WTC11 (cell line): ENCODE data around the gene ZNF350. TPM values are rescaled to one million over a fixed set of nuclear protein-coding genes. Genes with fewer than 3 reads are reported as not detected.

Experiments
- ATAC-seq: fragments of 200-7000 bp; cut with Tn5 transposase; 2 replicates; pipeline ENCODE4 v1.10.0; 2021; ENCODE audit warnings: mild to moderate bottlenecking, moderate library complexity
- CTCF ChIA-PET: fragments of 300-600 bp; sonication (Branson Sonifier 250); formaldehyde crosslinking; loops from one replicate; lab custom pipeline; 2021; ENCODE audit warnings: antibody characterized with exemption; lab: Charles Lee
- POLR2A ChIA-PET: fragments of 350-600 bp; sonication (Branson Sonifier 250); formaldehyde crosslinking; loops from one replicate; lab custom pipeline; 2021; ENCODE audit warnings: antibody characterized with exemption; lab: Charles Lee
- DNase-seq: peaks from one replicate; pipeline ENCODE4 v3.0.0; 2021; ENCODE audit warnings: low spot score
- H3K27ac Mint-ChIP-seq: 2 replicates; pipeline ENCODE4 v1.8.0; 2021; ENCODE audit warnings: mixed read lengths
- H3K27me3 Mint-ChIP-seq: 2 replicates; pipeline ENCODE4 v1.8.0; 2021; ENCODE audit warnings: low read depth, mild to moderate bottlenecking, moderate library complexity, mixed read lengths
- H3K36me3 Mint-ChIP-seq: 2 replicates; pipeline ENCODE4 v1.8.0; 2021; ENCODE audit warnings: mixed read lengths
- H3K4me1 Mint-ChIP-seq: 2 replicates; pipeline ENCODE4 v1.8.0; 2022; ENCODE audit warnings: mixed read lengths
- H3K4me3 Mint-ChIP-seq: 2 replicates; pipeline ENCODE4 v1.8.0; 2021; ENCODE audit warnings: mild to moderate bottlenecking, moderate library complexity, mixed read lengths
- H3K9me3 Mint-ChIP-seq: 2 replicates; pipeline ENCODE4 v1.8.0; 2021; ENCODE audit warnings: mixed read lengths
- EMX1 ChIP-seq: fragments of 250-450 bp; sonication (Bioruptor Pico); IDR thresholded peaks from 2 replicates; pipeline ENCODE4 v1.8.0; 2021; ENCODE audit warnings: mild to moderate bottlenecking
- ETV6 ChIP-seq: sonication (generic); formaldehyde crosslinking; IDR thresholded peaks from 2 replicates; pipeline ENCODE4 v1.8.1; 2022; ENCODE audit warnings: mild to moderate bottlenecking, missing genetic modification reagents
- JAZF1 ChIP-seq: fragments of 250-450 bp; sonication (Bioruptor Pico); IDR thresholded peaks from 2 replicates; pipeline ENCODE4 v1.9.0; 2021; ENCODE audit warnings: moderate library complexity, mild to moderate bottlenecking, inconsistent platforms
- NR1H2 ChIP-seq: sonication (generic); formaldehyde crosslinking; IDR thresholded peaks from 2 replicates; pipeline ENCODE4 v1.9.0; 2021; ENCODE audit warnings: mild to moderate bottlenecking, moderate library complexity, missing genetic modification reagents
- SMAD3 ChIP-seq: sonication (generic); formaldehyde crosslinking; IDR thresholded peaks from 2 replicates; pipeline ENCODE4 v1.8.0; 2022; ENCODE audit warnings: missing genetic modification reagents, mild to moderate bottlenecking, borderline replicate concordance
- SMAD4 ChIP-seq: sonication (generic); formaldehyde crosslinking; IDR thresholded peaks from 2 replicates; pipeline ENCODE4 v1.8.0; 2022; ENCODE audit warnings: mild to moderate bottlenecking, missing genetic modification reagents
- SP1 ChIP-seq: sonication (generic); formaldehyde crosslinking; conservative IDR thresholded peaks from 2 replicates; pipeline ENCODE4 v1.8.1; 2022; ENCODE audit warnings: missing genetic modification reagents
- ZNF219 ChIP-seq: sonication (generic); formaldehyde crosslinking; IDR thresholded peaks from 2 replicates; pipeline ENCODE4 v1.8.0; 2023; ENCODE audit warnings: missing genetic modification reagents, mild to moderate bottlenecking, borderline replicate concordance
- total RNA-seq: library from RNA; stranded (reverse); gene quantifications from 3 replicates; pipeline ENCODE4 v1.2.3, GENCODE V29; 2021
- TF ChIP-seq, protein P1 (sequence below): sonication (generic); formaldehyde crosslinking; IDR thresholded peaks from 2 replicates; pipeline ENCODE4 v1.8.0; 2023; ENCODE audit warnings: mild to moderate bottlenecking, missing genetic modification reagents
- TF ChIP-seq, protein P2 (sequence below): sonication (generic); formaldehyde crosslinking; IDR thresholded peaks from 2 replicates; pipeline ENCODE4 v1.8.0; 2022; ENCODE audit warnings: missing genetic modification reagents
- TF ChIP-seq, protein P3 (sequence below): sonication (generic); formaldehyde crosslinking; IDR thresholded peaks from 2 replicates; pipeline ENCODE4 v1.8.1; 2023; ENCODE audit warnings: mild to moderate bottlenecking, missing genetic modification reagents
- TF ChIP-seq, protein P4 (sequence below): sonication (generic); formaldehyde crosslinking; IDR thresholded peaks from 2 replicates; pipeline ENCODE4 v1.8.1; 2023; ENCODE audit warnings: mild to moderate bottlenecking, missing genetic modification reagents, moderate library complexity
- TF ChIP-seq, protein P5 (sequence below): sonication (generic); formaldehyde crosslinking; IDR thresholded peaks from 2 replicates; pipeline ENCODE4 v1.8.0; 2022; ENCODE audit warnings: mild to moderate bottlenecking, missing genetic modification reagents
- TF ChIP-seq, protein P6 (sequence below): fragments of 250-450 bp; sonication (Bioruptor Pico); IDR thresholded peaks from 2 replicates; pipeline ENCODE4 v2.1.2; 2022; ENCODE audit warnings: mild to moderate bottlenecking, moderate library complexity

ZNF350 gene
- total RNA-seq, 1 experiment from 2014 or later = 8.1 TPM

DNA sequence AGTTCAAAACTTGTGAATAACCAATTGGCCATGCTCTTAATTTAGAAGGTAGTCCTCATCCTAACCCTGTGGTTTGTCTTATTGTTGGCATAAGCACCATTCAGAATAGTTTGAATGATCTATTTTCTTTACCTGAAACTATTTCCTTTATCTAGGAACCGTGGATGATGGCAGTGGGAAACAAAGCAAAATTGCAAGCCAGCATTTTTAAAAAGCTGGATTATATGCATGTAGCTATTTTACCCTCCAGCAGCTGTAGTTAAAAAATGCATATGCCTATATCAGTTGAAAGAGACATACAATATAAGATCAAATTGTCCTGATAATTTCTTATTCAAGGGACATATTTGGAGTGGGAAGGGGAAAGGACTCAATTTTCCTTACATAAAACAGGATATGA is 40.0 kb downstream of the ZNF350 start:
- ATAC-seq (no peak), DNase-seq (no peak)
- Mint-ChIP-seq H3K27me3 (peaks cover 10% of the 10 kb centered on the region), H3K4me1 (no peaks in the 10 kb centered on the region), H3K9me3 (peaks cover 92% of the 10 kb centered on the region), H3K27ac (no peak overlapping the region), H3K4me3 (no peak overlapping the region), H3K36me3 (peaks cover 93% of the 10 kb centered on the region)
- ChIA-PET POLR2A (no interaction called here), CTCF (no interaction called here)
- TF ChIP-seq, protein P1, sequence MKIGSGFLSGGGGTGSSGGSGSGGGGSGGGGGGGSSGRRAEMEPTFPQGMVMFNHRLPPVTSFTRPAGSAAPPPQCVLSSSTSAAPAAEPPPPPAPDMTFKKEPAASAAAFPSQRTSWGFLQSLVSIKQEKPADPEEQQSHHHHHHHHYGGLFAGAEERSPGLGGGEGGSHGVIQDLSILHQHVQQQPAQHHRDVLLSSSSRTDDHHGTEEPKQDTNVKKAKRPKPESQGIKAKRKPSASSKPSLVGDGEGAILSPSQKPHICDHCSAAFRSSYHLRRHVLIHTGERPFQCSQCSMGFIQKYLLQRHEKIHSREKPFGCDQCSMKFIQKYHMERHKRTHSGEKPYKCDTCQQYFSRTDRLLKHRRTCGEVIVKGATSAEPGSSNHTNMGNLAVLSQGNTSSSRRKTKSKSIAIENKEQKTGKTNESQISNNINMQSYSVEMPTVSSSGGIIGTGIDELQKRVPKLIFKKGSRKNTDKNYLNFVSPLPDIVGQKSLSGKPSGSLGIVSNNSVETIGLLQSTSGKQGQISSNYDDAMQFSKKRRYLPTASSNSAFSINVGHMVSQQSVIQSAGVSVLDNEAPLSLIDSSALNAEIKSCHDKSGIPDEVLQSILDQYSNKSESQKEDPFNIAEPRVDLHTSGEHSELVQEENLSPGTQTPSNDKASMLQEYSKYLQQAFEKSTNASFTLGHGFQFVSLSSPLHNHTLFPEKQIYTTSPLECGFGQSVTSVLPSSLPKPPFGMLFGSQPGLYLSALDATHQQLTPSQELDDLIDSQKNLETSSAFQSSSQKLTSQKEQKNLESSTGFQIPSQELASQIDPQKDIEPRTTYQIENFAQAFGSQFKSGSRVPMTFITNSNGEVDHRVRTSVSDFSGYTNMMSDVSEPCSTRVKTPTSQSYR = no peak
- no peak for TF ChIP-seq EMX1 (CRISPR knock-in tag)
- TF ChIP-seq, protein P2, sequence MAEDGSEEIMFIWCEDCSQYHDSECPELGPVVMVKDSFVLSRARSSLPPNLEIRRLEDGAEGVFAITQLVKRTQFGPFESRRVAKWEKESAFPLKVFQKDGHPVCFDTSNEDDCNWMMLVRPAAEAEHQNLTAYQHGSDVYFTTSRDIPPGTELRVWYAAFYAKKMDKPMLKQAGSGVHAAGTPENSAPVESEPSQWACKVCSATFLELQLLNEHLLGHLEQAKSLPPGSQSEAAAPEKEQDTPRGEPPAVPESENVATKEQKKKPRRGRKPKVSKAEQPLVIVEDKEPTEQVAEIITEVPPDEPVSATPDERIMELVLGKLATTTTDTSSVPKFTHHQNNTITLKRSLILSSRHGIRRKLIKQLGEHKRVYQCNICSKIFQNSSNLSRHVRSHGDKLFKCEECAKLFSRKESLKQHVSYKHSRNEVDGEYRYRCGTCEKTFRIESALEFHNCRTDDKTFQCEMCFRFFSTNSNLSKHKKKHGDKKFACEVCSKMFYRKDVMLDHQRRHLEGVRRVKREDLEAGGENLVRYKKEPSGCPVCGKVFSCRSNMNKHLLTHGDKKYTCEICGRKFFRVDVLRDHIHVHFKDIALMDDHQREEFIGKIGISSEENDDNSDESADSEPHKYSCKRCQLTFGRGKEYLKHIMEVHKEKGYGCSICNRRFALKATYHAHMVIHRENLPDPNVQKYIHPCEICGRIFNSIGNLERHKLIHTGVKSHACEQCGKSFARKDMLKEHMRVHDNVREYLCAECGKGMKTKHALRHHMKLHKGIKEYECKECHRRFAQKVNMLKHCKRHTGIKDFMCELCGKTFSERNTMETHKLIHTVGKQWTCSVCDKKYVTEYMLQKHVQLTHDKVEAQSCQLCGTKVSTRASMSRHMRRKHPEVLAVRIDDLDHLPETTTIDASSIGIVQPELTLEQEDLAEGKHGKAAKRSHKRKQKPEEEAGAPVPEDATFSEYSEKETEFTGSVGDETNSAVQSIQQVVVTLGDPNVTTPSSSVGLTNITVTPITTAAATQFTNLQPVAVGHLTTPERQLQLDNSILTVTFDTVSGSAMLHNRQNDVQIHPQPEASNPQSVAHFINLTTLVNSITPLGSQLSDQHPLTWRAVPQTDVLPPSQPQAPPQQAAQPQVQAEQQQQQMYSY (CRISPR knock-in tag) = no peak
- no peak for TF ChIP-seq SMAD4 (CRISPR knock-in tag)
- TF ChIP-seq, protein P3, sequence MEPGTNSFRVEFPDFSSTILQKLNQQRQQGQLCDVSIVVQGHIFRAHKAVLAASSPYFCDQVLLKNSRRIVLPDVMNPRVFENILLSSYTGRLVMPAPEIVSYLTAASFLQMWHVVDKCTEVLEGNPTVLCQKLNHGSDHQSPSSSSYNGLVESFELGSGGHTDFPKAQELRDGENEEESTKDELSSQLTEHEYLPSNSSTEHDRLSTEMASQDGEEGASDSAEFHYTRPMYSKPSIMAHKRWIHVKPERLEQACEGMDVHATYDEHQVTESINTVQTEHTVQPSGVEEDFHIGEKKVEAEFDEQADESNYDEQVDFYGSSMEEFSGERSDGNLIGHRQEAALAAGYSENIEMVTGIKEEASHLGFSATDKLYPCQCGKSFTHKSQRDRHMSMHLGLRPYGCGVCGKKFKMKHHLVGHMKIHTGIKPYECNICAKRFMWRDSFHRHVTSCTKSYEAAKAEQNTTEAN (CRISPR knock-in tag) = no peak
- TF ChIP-seq, protein P4, sequence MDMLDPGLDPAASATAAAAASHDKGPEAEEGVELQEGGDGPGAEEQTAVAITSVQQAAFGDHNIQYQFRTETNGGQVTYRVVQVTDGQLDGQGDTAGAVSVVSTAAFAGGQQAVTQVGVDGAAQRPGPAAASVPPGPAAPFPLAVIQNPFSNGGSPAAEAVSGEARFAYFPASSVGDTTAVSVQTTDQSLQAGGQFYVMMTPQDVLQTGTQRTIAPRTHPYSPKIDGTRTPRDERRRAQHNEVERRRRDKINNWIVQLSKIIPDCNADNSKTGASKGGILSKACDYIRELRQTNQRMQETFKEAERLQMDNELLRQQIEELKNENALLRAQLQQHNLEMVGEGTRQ (CRISPR knock-in tag) = no peak
- no peak for TF ChIP-seq SP1 (CRISPR knock-in tag)
- TF ChIP-seq ZNF219 (CRISPR knock-in tag) = no peak
- TF ChIP-seq ETV6 (CRISPR knock-in tag) = no peak
- TF ChIP-seq JAZF1 (CRISPR knock-in tag) = no peak
- TF ChIP-seq, protein P5, sequence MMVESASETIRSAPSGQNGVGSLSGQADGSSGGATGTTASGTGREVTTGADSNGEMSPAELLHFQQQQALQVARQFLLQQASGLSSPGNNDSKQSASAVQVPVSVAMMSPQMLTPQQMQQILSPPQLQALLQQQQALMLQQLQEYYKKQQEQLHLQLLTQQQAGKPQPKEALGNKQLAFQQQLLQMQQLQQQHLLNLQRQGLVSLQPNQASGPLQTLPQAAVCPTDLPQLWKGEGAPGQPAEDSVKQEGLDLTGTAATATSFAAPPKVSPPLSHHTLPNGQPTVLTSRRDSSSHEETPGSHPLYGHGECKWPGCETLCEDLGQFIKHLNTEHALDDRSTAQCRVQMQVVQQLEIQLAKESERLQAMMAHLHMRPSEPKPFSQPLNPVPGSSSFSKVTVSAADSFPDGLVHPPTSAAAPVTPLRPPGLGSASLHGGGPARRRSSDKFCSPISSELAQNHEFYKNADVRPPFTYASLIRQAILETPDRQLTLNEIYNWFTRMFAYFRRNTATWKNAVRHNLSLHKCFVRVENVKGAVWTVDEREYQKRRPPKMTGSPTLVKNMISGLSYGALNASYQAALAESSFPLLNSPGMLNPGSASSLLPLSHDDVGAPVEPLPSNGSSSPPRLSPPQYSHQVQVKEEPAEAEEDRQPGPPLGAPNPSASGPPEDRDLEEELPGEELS (CRISPR knock-in tag) = no peak
- no peak for TF ChIP-seq NR1H2 (CRISPR knock-in tag)
- TF ChIP-seq SMAD3 = no peak
- TF ChIP-seq, protein P6, sequence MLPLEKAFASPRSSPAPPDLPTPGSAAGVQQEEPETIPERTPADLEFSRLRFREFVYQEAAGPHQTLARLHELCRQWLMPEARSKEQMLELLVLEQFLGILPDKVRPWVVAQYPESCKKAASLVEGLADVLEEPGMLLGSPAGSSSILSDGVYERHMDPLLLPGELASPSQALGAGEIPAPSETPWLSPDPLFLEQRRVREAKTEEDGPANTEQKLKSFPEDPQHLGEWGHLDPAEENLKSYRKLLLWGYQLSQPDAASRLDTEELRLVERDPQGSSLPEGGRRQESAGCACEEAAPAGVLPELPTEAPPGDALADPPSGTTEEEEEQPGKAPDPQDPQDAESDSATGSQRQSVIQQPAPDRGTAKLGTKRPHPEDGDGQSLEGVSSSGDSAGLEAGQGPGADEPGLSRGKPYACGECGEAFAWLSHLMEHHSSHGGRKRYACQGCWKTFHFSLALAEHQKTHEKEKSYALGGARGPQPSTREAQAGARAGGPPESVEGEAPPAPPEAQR (CRISPR knock-in tag) = no peak
